Activated CD4-positive, alpha-beta memory T cell treated with anti-CD3 and anti-CD28 coated beads for 36 hours (primary cell): Measurements from ENCODE around the gene PUM2. TPM values are rescaled to one million over a fixed set of nuclear protein-coding genes. Genes with fewer than 3 reads are reported as not detected.
A peak's percentile ranks its signal among the peaks of the same experiment; 100 is the strongest.
"Not testable (repeated sequence)": the region's sequence is repeated elsewhere in the genome, so short reads cannot be mapped to it uniquely, and the experiment has no call there.

Source experiments
- CTCF ChIA-PET: fragments of 350-600 bp; sonication (Branson Sonifier 250); formaldehyde crosslinking; loops from one replicate; lab custom pipeline; 2021; ENCODE audit warnings: antibody characterized with exemption, inconsistent platforms; lab: Charles Lee
- POLR2A ChIA-PET: fragments of 350-600 bp; sonication (Branson Sonifier 250); formaldehyde crosslinking; loops from one replicate; lab custom pipeline; 2021; ENCODE audit warnings: antibody characterized with exemption; lab: Charles Lee
- DNase-seq: peaks from one replicate; pipeline ENCODE4 v3.0.0-alpha.2; 2020
- H3K27ac Mint-ChIP-seq: one replicate; pipeline ENCODE4 v1.8.0; 2021; ENCODE audit warnings: mixed read lengths
- H3K27me3 Mint-ChIP-seq: one replicate; pipeline ENCODE4 v1.8.0; 2021; ENCODE audit warnings: mixed read lengths
- H3K36me3 Mint-ChIP-seq: one replicate; pipeline ENCODE4 v1.8.0; 2021; ENCODE audit warnings: mixed read lengths
- H3K4me1 Mint-ChIP-seq: one replicate; pipeline ENCODE4 v1.8.0; 2021; ENCODE audit warnings: low read depth, mixed read lengths
- H3K4me3 Mint-ChIP-seq: one replicate; pipeline ENCODE4 v1.8.0; 2021; ENCODE audit warnings: mild to moderate bottlenecking, mixed read lengths
- H3K9me3 Mint-ChIP-seq: one replicate; pipeline ENCODE4 v1.8.0; 2021; ENCODE audit warnings: mixed read lengths
- intact Hi-C: fragments of 100-400 bp; cut with micrococcal nuclease; formaldehyde crosslinking; loops from one replicate; pipeline ENCODE4 v1.15.1; 2023
- total RNA-seq, 2 experiments: library from RNA; stranded (reverse); gene quantifications; one replicate each; pipeline ENCODE4 v1.2.3, GENCODE V29; 2021

PUM2 gene
- total RNA-seq, 2 experiments from 2014 or later, result 122 TPM

- DNase-seq, result no peak
- POLR2A ChIA-PET, result no interaction called here
- Mint-ChIP-seq H3K36me3 (no peaks in the 10 kb centered on the region), H3K4me3 (no peak overlapping the region), H3K9me3 (no peaks in the 10 kb centered on the region), H3K4me1 (peaks cover 3% of the 10 kb centered on the region), H3K27me3 (no peaks in the 10 kb centered on the region), H3K27ac (no peak overlapping the region)
- CTCF ChIA-PET, result interaction anchor here (3.6 kb wide), 1 partner anchor 28 kb away, joined by 12 read pairs; no protein-coding TSS in a partner anchor
- intact Hi-C loops, result no loop called here
These were observed 32.5 kb upstream of the PUM2 start for GRCh38 chr2:20382965-20383810.

- H3K4me3 Mint-ChIP-seq, result no peak overlapping the region
These were observed 30.8 kb upstream of the PUM2 start for GRCh38 chr2:20381457-20381856.

GRCh38 chr2:20378891-20379519 is 28.4 kb upstream of the PUM2 start:
- CTCF ChIA-PET, result interaction anchor here (0.6 to 4.0 kb wide), 8 partner anchors 9 to 265 kb away, joined by 3 to 29 read pairs (median 4); no protein-coding TSS in a partner anchor
- POLR2A ChIA-PET, result no interaction called here
- Mint-ChIP-seq H3K4me3 (no peak overlapping the region), H3K9me3 (no peaks in the 10 kb centered on the region), H3K27me3 (peaks cover 1% of the 10 kb centered on the region), H3K4me1 (peaks cover 3% of the 10 kb centered on the region), H3K27ac (no peak overlapping the region), H3K36me3 (no peaks in the 10 kb centered on the region)
- intact Hi-C loops, result no loop called here
- DNase-seq, result peak; percentile 20

More at GRCh38 chr2:20381457-20381856, 30.8 kb upstream of the PUM2 start:
- intact Hi-C loops, result no loop called here
- Mint-ChIP-seq H3K36me3 (no peaks in the 10 kb centered on the region), H3K27me3 (peaks cover 1% of the 10 kb centered on the region), H3K9me3 (no peaks in the 10 kb centered on the region), H3K4me1 (peaks cover 3% of the 10 kb centered on the region), H3K27ac (no peak overlapping the region)
- DNase-seq, result no peak
- CTCF ChIA-PET, result interaction anchor here (0.6 to 4.0 kb wide), 3 partner anchors 30 to 279 kb away, joined by 3 to 29 read pairs (median 5); no protein-coding TSS in a partner anchor
- POLR2A ChIA-PET, result interaction anchor here (0.7 kb wide), 1 partner anchor 49 kb away, joined by 3 read pairs; no protein-coding TSS in a partner anchor

GRCh38 chr2:20378341-20378740 is 27.7 kb upstream of the PUM2 start:
- intact Hi-C loops, result no loop called here
- H3K36me3 Mint-ChIP-seq, result no peaks in the 10 kb centered on the region
- ChIA-PET POLR2A (no interaction called here), CTCF (interaction anchor here (0.6 to 4.0 kb wide), 6 partner anchors 27 to 266 kb away, joined by 3 to 29 read pairs (median 4); no protein-coding TSS in a partner anchor)
- peaks cover 3% of the 10 kb centered on the region for H3K4me1 Mint-ChIP-seq
- H3K27ac Mint-ChIP-seq, result no peak overlapping the region
- peaks cover 2% of the 10 kb centered on the region for H3K27me3 Mint-ChIP-seq
- no peaks in the 10 kb centered on the region for H3K9me3 Mint-ChIP-seq
- H3K4me3 Mint-ChIP-seq, result no peak overlapping the region
- no peak for DNase-seq

- DNase-seq, result no peak
- H3K9me3 Mint-ChIP-seq, result no peaks in the 10 kb centered on the region
- intact Hi-C loops, result no loop called here
- H3K27ac Mint-ChIP-seq, result no peak overlapping the region
- peaks cover 3% of the 10 kb centered on the region for H3K27me3 Mint-ChIP-seq
- CTCF ChIA-PET, result interaction anchor here (1.1 to 1.5 kb wide), 3 partner anchors 11 to 52 kb away, joined by 3 to 7 read pairs (median 6); no protein-coding TSS in a partner anchor
- H3K4me1 Mint-ChIP-seq, result no peaks in the 10 kb centered on the region
- no peaks in the 10 kb centered on the region for H3K36me3 Mint-ChIP-seq
- POLR2A ChIA-PET, result no interaction called here
- no peak overlapping the region for H3K4me3 Mint-ChIP-seq
These were observed 27.1 kb upstream of the PUM2 start for GRCh38 chr2:20377741-20378140.

GRCh38 chr2:20374982-20375381 is 24.3 kb upstream of the PUM2 start:
- H3K27me3 Mint-ChIP-seq, H3K9me3 Mint-ChIP-seq, intact Hi-C loops, DNase-seq, H3K36me3 Mint-ChIP-seq, POLR2A ChIA-PET, H3K4me1 Mint-ChIP-seq, H3K27ac Mint-ChIP-seq, H3K4me3 Mint-ChIP-seq: not testable (repeated sequence)
- CTCF ChIA-PET, result interaction anchor here (0.7 kb wide), 1 partner anchor 72 kb away, joined by 3 read pairs; the partner anchor contains the start of gene RHOB

GRCh38 chr2:20372896-20373640 is 22.4 kb upstream of the PUM2 start:
- intact Hi-C loops, result no loop called here
- peaks cover 5% of the 10 kb centered on the region for H3K36me3 Mint-ChIP-seq
- CTCF ChIA-PET, result no interaction called here
- no peaks in the 10 kb centered on the region for H3K4me1 Mint-ChIP-seq
- no peak for DNase-seq
- peaks cover 10% of the 10 kb centered on the region for H3K27me3 Mint-ChIP-seq
- POLR2A ChIA-PET, result no interaction called here
- H3K4me3 Mint-ChIP-seq, result no peak overlapping the region
- H3K9me3 Mint-ChIP-seq, result peaks cover 4% of the 10 kb centered on the region
- H3K27ac Mint-ChIP-seq, result no peak overlapping the region

- ChIA-PET CTCF (interaction anchor here (0.9 to 2.0 kb wide), 4 partner anchors 8 to 290 kb away, joined by 3 to 6 read pairs (median 4); partner anchors contain the start of gene HS1BP3), POLR2A (no interaction called here)
- no peak for DNase-seq
- Mint-ChIP-seq H3K4me1 (peaks cover 14% of the 10 kb centered on the region), H3K36me3 (peaks cover 14% of the 10 kb centered on the region), H3K27me3 (peaks cover 8% of the 10 kb centered on the region), H3K9me3 (peaks cover 13% of the 10 kb centered on the region), H3K27ac (no peak overlapping the region), H3K4me3 (no peak overlapping the region)
- intact Hi-C loops, result no loop called here
These were observed 20.8 kb upstream of the PUM2 start for GRCh38 chr2:20371323-20372025.

GRCh38 chr2:20370191-20370590 is 19.5 kb upstream of the PUM2 start:
- H3K4me3 Mint-ChIP-seq, result no peak overlapping the region
- ChIA-PET POLR2A (no interaction called here), CTCF (interaction anchor here (1.2 to 2.0 kb wide), 3 partner anchors 10 to 281 kb away, joined by 3 to 6 read pairs (median 4); partner anchors contain the start of gene HS1BP3)
- H3K27ac Mint-ChIP-seq, result no peak overlapping the region
- peaks cover 26% of the 10 kb centered on the region for H3K4me1 Mint-ChIP-seq
- H3K9me3 Mint-ChIP-seq, result peaks cover 13% of the 10 kb centered on the region
- intact Hi-C loops, result no loop called here
- H3K27me3 Mint-ChIP-seq, result peaks cover 8% of the 10 kb centered on the region
- H3K36me3 Mint-ChIP-seq, result peaks cover 14% of the 10 kb centered on the region
- DNase-seq, result no peak

- ChIA-PET POLR2A (no interaction called here), CTCF (no interaction called here)
- no peak overlapping the region for H3K27ac Mint-ChIP-seq
- H3K9me3 Mint-ChIP-seq, result peaks cover 13% of the 10 kb centered on the region
- H3K4me3 Mint-ChIP-seq, result no peak overlapping the region
- H3K27me3 Mint-ChIP-seq, result peaks cover 8% of the 10 kb centered on the region
- peaks cover 32% of the 10 kb centered on the region for H3K4me1 Mint-ChIP-seq
- intact Hi-C loops, result no loop called here
- no peak for DNase-seq
- peaks cover 14% of the 10 kb centered on the region for H3K36me3 Mint-ChIP-seq
These were observed 18.7 kb upstream of the PUM2 start for GRCh38 chr2:20369366-20369765.

GRCh38 chr2:20368706-20369105 is 18.1 kb upstream of the PUM2 start:
- Mint-ChIP-seq H3K27me3 (peaks cover 8% of the 10 kb centered on the region), H3K4me1 (peaks cover 32% of the 10 kb centered on the region), H3K36me3 (peaks cover 14% of the 10 kb centered on the region), H3K9me3 (peaks cover 13% of the 10 kb centered on the region), H3K4me3 (no peak overlapping the region), H3K27ac (no peak overlapping the region)
- POLR2A ChIA-PET, result no interaction called here
- intact Hi-C loops, result no loop called here
- CTCF ChIA-PET, result interaction anchor here (1.0 kb wide), 1 partner anchor 42 kb away, joined by 4 read pairs; no protein-coding TSS in a partner anchor
- no peak for DNase-seq
